ENCODE results near the gene SCARB1.

The SCARB1 gene

DNA sequence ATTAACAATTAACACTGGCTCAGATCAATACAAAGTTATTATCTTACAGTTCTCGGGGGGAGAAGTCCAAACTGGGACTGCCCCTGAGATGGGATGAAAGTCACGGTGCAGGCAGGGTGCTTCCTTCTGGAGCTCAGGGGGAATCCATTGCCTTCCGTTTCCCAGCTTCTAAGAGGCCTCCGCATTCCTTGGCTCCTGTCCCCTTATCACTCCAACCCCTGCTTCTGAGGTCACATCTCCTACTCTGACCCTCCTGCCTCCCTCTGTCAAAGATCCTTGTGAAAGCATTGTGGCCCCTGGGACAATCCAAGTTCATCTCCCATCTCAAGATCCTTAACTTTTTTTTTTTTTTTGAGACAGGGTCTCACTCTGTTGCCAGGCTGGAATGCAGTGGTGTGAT is 30.8 kb downstream of the SCARB1 start:
- in situ Hi-C loops (cut with HindIII; ENCODE audit: low sequenced_read_pairs), result no loop called here
- no peak overlapping the region for H3K4me3 ChIP-seq (ENCODE audit: low read depth, low read length)
- no peak for DNase-seq (ENCODE audit: low read depth, low spot score)
- TF ChIP-seq, protein P1, sequence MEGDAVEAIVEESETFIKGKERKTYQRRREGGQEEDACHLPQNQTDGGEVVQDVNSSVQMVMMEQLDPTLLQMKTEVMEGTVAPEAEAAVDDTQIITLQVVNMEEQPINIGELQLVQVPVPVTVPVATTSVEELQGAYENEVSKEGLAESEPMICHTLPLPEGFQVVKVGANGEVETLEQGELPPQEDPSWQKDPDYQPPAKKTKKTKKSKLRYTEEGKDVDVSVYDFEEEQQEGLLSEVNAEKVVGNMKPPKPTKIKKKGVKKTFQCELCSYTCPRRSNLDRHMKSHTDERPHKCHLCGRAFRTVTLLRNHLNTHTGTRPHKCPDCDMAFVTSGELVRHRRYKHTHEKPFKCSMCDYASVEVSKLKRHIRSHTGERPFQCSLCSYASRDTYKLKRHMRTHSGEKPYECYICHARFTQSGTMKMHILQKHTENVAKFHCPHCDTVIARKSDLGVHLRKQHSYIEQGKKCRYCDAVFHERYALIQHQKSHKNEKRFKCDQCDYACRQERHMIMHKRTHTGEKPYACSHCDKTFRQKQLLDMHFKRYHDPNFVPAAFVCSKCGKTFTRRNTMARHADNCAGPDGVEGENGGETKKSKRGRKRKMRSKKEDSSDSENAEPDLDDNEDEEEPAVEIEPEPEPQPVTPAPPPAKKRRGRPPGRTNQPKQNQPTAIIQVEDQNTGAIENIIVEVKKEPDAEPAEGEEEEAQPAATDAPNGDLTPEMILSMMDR (IDR thresholded peaks at IDR 0.05; ENCODE audit: low read depth, low read length), result no peak

GRCh38 chr12:124831590-124831989 is 32.1 kb downstream of the SCARB1 start:
- DNase-seq (ENCODE audit: low read depth, low spot score), result no peak
- in situ Hi-C loops (cut with HindIII; ENCODE audit: low sequenced_read_pairs), result no loop called here
- no peak overlapping the region for H3K4me3 ChIP-seq (ENCODE audit: low read depth, low read length)
- TF ChIP-seq, protein P1 (IDR thresholded peaks at IDR 0.05; ENCODE audit: low read depth, low read length), result no peak

GRCh38 chr12:124830306-124830705 is 33.4 kb downstream of the SCARB1 start:
- no peak overlapping the region for H3K4me3 ChIP-seq (ENCODE audit: low read depth, low read length)
- in situ Hi-C loops (cut with HindIII; ENCODE audit: low sequenced_read_pairs), result no loop called here
- DNase-seq (ENCODE audit: low read depth, low spot score), result no peak
- TF ChIP-seq, protein P1 (IDR thresholded peaks at IDR 0.05; ENCODE audit: low read depth, low read length), result no peak

DNA sequence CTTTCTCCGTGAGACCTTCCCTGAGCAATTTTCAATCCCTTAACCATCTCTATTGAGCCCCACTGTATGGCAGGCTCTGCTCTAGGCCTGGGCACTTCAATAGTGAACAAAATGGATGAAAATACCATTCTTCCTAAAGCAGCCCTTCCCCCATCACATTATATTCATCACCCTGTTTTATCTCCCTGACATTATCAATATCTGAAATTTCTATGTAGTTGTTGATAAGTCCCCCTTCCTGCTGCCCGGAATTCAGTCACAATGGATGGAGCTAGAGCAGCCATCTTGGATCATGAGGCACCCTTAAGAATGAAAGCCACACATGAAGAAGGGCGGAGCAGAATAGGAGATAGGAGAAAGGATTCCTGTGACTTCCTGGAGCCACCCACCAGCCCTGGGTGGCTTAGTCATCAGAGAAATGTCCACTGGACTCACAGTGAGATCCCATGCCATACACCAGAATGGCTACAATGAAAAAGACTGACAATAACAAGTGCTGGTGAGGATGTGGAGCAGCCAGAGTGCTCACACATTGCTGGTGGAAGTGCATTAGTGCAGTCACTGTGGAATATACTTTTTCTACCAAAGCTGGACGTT is 33.9 kb downstream of the SCARB1 start:
- H3K4me3 ChIP-seq (ENCODE audit: low read depth, low read length), result no peak overlapping the region
- TF ChIP-seq, protein P1 (IDR thresholded peaks at IDR 0.05; ENCODE audit: low read depth, low read length), result no peak
- in situ Hi-C loops (cut with HindIII; ENCODE audit: low sequenced_read_pairs), result no loop called here
- no peak for DNase-seq (ENCODE audit: low read depth, low spot score)

DNA sequence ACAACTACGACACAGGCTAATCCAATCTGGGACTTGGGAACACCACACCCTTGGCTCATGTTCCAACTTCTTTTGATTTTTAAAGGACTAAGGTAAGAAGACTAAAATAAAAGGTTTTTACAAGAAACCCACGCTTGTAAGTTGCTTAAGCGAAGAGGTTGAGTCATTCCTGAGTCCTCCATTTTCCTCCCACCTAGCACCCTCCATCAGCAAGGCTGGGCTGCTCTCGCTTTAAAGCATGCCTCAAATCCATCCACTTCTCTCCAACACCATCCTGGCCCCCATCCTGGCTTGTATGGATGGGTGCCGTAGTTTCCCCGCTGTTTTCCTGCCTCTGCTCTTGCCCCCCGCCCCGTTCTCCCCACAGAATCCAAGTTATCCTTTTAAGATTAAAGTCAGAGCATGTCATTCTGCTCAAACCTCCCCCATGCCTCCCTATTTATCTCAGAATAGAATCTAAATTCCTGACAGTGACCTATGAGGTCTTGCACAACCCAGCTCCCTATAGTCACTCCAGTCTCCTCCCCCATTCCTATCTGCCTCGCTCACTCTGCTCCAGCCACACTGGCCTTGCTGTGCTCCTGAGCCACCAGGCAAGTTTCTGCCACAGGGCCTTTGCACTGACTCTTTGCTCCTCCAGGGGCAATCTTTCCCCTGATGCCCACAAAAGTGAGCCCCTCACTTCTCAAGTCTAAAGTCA is 34.5 kb downstream of the SCARB1 start:
- in situ Hi-C loops (cut with HindIII; ENCODE audit: low sequenced_read_pairs), result no loop called here
- peak; percentile 67 for DNase-seq (ENCODE audit: low read depth, low spot score)

DNA sequence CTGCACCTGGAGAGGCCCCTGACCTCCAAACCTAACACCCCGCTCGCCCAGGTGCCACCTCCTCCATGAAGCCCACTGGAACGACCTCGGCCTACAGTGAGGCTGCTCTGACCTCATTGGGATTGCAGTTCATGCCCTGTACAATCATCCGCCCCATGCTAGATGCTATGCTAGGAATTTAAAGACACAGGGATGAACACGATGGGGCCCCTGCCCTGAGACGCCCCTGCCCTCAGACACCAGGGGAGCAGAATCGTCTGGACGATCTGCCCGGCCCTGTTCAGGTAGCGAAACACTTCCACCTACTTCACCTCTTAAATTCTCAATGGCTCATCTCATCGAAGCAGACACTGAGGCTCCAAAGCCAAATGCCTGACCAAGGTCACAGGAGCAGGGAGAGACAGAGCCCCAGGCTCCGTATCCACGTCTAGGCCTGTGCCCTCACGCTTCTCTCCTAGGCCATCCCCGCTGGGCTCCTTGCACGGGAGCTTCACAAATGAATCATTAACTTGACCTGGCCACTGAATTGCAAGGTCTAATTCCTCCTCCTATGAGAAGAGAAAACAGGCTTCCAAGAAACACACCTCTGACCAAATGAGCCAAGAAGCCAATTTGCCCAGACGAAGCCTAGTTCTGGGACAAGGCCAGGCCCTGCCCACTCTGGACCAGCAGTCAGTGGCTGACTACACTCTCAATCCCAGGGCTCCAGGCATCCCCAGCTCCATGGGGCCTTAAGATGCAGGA is 35.2 kb downstream of the SCARB1 start:
- in situ Hi-C loops (cut with HindIII; ENCODE audit: low sequenced_read_pairs), result no loop called here
- peak; percentile 32 for DNase-seq (ENCODE audit: low read depth, low spot score)
- H3K4me3 ChIP-seq (ENCODE audit: low read depth, low read length), result no peak overlapping the region
- TF ChIP-seq, protein P1 (IDR thresholded peaks at IDR 0.05; ENCODE audit: low read depth, low read length), result no peak

More for the DNA sequence above, 34.5 kb downstream of the SCARB1 start:
- TF ChIP-seq, protein P1 (IDR thresholded peaks at IDR 0.05; ENCODE audit: low read depth, low read length), result no peak
- no peak overlapping the region for H3K4me3 ChIP-seq (ENCODE audit: low read depth, low read length)

Measured in astrocyte of the spinal cord (primary cell).